ENCODE results near the gene HOXD9.

Gene HOXD9

DNA sequence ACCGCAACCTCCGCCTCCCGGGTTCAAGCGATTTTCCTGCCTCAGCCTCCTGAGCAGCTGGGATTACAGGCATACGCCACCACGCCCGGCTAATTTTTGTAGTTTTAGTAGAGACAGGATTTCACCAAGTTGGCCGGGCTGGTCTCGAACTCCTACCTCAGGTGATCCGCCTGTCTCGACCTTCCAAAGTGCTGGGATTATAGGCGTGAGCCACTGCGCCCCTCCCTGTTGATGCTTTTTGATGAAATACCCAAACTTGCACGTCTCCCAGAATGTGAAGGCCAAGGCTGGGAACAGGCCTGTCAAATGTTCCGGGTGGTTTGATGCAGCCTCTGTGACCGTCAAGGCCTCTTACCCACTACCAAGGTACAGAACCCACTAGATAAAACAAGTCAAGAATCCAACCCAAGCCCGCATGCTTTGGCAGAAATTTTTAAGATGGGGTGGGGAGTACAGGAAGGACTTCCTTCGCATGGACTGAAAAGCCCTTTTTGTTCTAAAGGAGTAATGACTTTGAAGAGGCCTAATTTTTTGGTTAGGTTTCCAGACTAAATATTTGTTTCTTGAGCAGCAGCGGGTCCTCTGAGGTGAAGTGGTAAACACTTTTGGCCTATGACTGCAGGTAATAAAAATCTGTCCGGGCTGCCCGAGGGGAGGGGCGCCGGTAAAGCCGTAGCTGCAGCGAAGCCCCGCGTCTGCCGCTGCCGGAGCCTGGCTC lies 35.0 kb upstream of the HOXD9 start:
- peaks cover 92% of the 10 kb centered on the region for H3K27me3 ChIP-seq (ENCODE audit: insufficient read depth, poor library complexity, severe bottlenecking)
- H3K4me3 ChIP-seq (replicated peaks; ENCODE audit: insufficient read depth, low read length): peak overlapping the region; percentile 33
- H3K27ac ChIP-seq (replicated peaks): no peak overlapping the region
- TF ChIP-seq, protein P1, sequence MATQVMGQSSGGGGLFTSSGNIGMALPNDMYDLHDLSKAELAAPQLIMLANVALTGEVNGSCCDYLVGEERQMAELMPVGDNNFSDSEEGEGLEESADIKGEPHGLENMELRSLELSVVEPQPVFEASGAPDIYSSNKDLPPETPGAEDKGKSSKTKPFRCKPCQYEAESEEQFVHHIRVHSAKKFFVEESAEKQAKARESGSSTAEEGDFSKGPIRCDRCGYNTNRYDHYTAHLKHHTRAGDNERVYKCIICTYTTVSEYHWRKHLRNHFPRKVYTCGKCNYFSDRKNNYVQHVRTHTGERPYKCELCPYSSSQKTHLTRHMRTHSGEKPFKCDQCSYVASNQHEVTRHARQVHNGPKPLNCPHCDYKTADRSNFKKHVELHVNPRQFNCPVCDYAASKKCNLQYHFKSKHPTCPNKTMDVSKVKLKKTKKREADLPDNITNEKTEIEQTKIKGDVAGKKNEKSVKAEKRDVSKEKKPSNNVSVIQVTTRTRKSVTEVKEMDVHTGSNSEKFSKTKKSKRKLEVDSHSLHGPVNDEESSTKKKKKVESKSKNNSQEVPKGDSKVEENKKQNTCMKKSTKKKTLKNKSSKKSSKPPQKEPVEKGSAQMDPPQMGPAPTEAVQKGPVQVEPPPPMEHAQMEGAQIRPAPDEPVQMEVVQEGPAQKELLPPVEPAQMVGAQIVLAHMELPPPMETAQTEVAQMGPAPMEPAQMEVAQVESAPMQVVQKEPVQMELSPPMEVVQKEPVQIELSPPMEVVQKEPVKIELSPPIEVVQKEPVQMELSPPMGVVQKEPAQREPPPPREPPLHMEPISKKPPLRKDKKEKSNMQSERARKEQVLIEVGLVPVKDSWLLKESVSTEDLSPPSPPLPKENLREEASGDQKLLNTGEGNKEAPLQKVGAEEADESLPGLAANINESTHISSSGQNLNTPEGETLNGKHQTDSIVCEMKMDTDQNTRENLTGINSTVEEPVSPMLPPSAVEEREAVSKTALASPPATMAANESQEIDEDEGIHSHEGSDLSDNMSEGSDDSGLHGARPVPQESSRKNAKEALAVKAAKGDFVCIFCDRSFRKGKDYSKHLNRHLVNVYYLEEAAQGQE (IDR thresholded peaks at IDR 0.05; ENCODE audit: insufficient replicate concordance, low read depth): no peak
- TF ChIP-seq GABPA (IDR thresholded peaks at IDR 0.05; ENCODE audit: low read depth): no peak
- TF ChIP-seq, protein P2, sequence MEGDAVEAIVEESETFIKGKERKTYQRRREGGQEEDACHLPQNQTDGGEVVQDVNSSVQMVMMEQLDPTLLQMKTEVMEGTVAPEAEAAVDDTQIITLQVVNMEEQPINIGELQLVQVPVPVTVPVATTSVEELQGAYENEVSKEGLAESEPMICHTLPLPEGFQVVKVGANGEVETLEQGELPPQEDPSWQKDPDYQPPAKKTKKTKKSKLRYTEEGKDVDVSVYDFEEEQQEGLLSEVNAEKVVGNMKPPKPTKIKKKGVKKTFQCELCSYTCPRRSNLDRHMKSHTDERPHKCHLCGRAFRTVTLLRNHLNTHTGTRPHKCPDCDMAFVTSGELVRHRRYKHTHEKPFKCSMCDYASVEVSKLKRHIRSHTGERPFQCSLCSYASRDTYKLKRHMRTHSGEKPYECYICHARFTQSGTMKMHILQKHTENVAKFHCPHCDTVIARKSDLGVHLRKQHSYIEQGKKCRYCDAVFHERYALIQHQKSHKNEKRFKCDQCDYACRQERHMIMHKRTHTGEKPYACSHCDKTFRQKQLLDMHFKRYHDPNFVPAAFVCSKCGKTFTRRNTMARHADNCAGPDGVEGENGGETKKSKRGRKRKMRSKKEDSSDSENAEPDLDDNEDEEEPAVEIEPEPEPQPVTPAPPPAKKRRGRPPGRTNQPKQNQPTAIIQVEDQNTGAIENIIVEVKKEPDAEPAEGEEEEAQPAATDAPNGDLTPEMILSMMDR (IDR thresholded peaks at IDR 0.05; ENCODE audit: insufficient read depth, low read length): no peak
- no peak for TF ChIP-seq POLR2AphosphoS5 (IDR thresholded peaks at IDR 0.05; ENCODE audit: low read depth)
- no peak for TF ChIP-seq SPI1 (IDR thresholded peaks at IDR 0.05; ENCODE audit: borderline replicate concordance, low read depth)
- no peak for DNase-seq (ENCODE audit: low read depth in 1 of 2, low spot score in 1 of 2)

- peak in 1 of 2 experiments; percentile 44 for DNase-seq (ENCODE audit: low read depth in 1 of 2, low spot score in 1 of 2)
- Histone ChIP-seq H3K27me3 (ENCODE audit: insufficient read depth, poor library complexity, severe bottlenecking) (peaks cover 88% of the 10 kb centered on the region), H3K27ac (replicated peaks) (no peak overlapping the region), H3K4me3 (replicated peaks; ENCODE audit: insufficient read depth, low read length) (peak overlapping the region; percentile 33)
- TF ChIP-seq GABPA (IDR thresholded peaks at IDR 0.05; ENCODE audit: low read depth) (no peak), POLR2AphosphoS5 (IDR thresholded peaks at IDR 0.05; ENCODE audit: low read depth) (no peak), SPI1 (IDR thresholded peaks at IDR 0.05; ENCODE audit: borderline replicate concordance, low read depth) (peak; percentile 47; the same call in 1 of the 2 replicates)
- TF ChIP-seq, protein P1 (IDR thresholded peaks at IDR 0.05; ENCODE audit: insufficient replicate concordance, low read depth): no peak
- TF ChIP-seq, protein P2 (IDR thresholded peaks at IDR 0.05; ENCODE audit: insufficient read depth, low read length): peak; percentile 73
These were observed 34.2 kb upstream of the HOXD9 start for GRCh38 chr2:176088048-176088936.

- Histone ChIP-seq H3K27me3 (ENCODE audit: insufficient read depth, poor library complexity, severe bottlenecking) (peaks cover 88% of the 10 kb centered on the region), H3K4me3 (replicated peaks; ENCODE audit: insufficient read depth, low read length) (no peak overlapping the region)
These were observed 33.3 kb upstream of the HOXD9 start for GRCh38 chr2:176088937-176089842.

More at GRCh38 chr2:176088937-176089842, 33.3 kb upstream of the HOXD9 start:
- DNase-seq (ENCODE audit: low read depth in 1 of 2, low spot score in 1 of 2): no peak
- H3K27ac ChIP-seq (replicated peaks): no peak overlapping the region
- TF ChIP-seq, protein P2 (IDR thresholded peaks at IDR 0.05; ENCODE audit: insufficient read depth, low read length): no peak
- no peak for TF ChIP-seq GABPA (IDR thresholded peaks at IDR 0.05; ENCODE audit: low read depth)
- TF ChIP-seq SPI1 (IDR thresholded peaks at IDR 0.05; ENCODE audit: borderline replicate concordance, low read depth): no peak
- TF ChIP-seq, protein P1 (IDR thresholded peaks at IDR 0.05; ENCODE audit: insufficient replicate concordance, low read depth): no peak
- no peak for TF ChIP-seq POLR2AphosphoS5 (IDR thresholded peaks at IDR 0.05; ENCODE audit: low read depth)

All from HL-60 (cell line).